Body of pancreas (tissue), 4 donors: Measurements from ENCODE around the gene AFAP1L1.

ENCODE experiments used
- CTCF ChIP-seq, 7 experiments: fragments of 450-650 bp in 4 of 7; fragments of 200-600 bp in 3 of 7; sonication (generic) in 3 of 7; IDR thresholded peaks; one replicate each; pipeline ENCODE4 v1.5.1; 2016 to 2019; ENCODE audit warnings: antibody characterized with exemption in 7 of 7
- POLR2A ChIP-seq, 3 donors: fragments of 450-650 bp; IDR thresholded peaks; one replicate each; pipeline ENCODE4 v1.6.1; 2016; ENCODE audit warnings: antibody characterized with exemption in 3 of 3, mild to moderate bottlenecking in 2 of 3

DNA sequence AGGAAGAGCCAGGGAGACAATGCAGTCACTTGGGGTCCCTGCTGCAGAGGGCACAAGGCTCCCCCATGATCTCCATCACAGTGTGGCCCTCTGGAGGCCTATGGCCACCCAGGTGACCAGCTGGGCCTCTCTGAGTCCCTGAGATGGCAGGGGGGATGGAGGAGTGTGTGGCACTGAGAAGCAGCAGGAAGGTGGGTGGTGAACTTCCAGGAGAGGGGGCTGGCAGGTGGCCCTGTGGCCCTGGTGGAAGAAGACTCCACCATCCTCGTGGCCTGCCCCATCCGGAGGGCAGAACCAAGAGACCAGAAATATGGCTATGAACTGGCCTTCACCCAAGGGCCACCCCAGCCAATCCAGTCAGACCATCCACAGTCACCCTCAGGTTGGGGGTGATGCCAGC is 31.7 kb upstream of the AFAP1L1 start:
- no peak for TF ChIP-seq CTCF (IDR thresholded peaks at IDR 0.05)
- no peak for TF ChIP-seq POLR2A (IDR thresholded peaks at IDR 0.05)
